H9 (cell line): ENCODE measurements around the gene COPS4. TPM values are rescaled to one million over a fixed set of nuclear protein-coding genes. Genes with fewer than 3 reads are reported as not detected.

Source experiments
- DNase-seq: peaks from one replicate; pipeline ENCODE4 v3.0.0-alpha.2; 2017
- H2AFZ ChIP-seq: one replicate; pipeline ENCODE4 v1.6.1; 2013; ENCODE audit warnings: mild to moderate bottlenecking, low read length, control low read depth, moderate library complexity
- H2AK5ac ChIP-seq: 2 replicates; pipeline ENCODE4 v1.6.1; 2013; ENCODE audit warnings: low read length, control low read depth, mixed read lengths; ENCODE audit not compliant: insufficient read length
- H2BK120ac ChIP-seq: one replicate; pipeline ENCODE4 v1.6.1; 2013; ENCODE audit warnings: low read depth, mild to moderate bottlenecking, low read length, control low read depth, inconsistent platforms; ENCODE audit not compliant: poor library complexity, severe bottlenecking
- H2BK12ac ChIP-seq: 2 replicates; pipeline ENCODE4 v1.6.1; 2013; ENCODE audit warnings: low read length, control low read depth, mixed read lengths, low read depth; ENCODE audit not compliant: insufficient read length
- H2BK15ac ChIP-seq: 2 replicates; pipeline ENCODE4 v1.6.1; 2013; ENCODE audit warnings: low read depth, low read length, control low read depth
- H2BK20ac ChIP-seq: one replicate; pipeline ENCODE4 v1.6.1; 2013; ENCODE audit warnings: low read depth, mild to moderate bottlenecking, low read length, control low read depth, inconsistent platforms; ENCODE audit not compliant: poor library complexity, severe bottlenecking
- H2BK5ac ChIP-seq: 2 replicates; pipeline ENCODE4 v1.6.1; 2013; ENCODE audit warnings: low read length, control low read depth, mixed read lengths; ENCODE audit not compliant: insufficient read length
- H3K14ac ChIP-seq: 2 replicates; pipeline ENCODE4 v1.6.1; 2013; ENCODE audit warnings: low read length, control low read depth; ENCODE audit not compliant: insufficient read depth
- H3K18ac ChIP-seq: 2 replicates; pipeline ENCODE4 v1.6.1; 2013; ENCODE audit warnings: low read depth, mild to moderate bottlenecking, mixed read lengths, low read length, control low read depth; ENCODE audit not compliant: insufficient read length
- H3K23ac ChIP-seq: 2 replicates; pipeline ENCODE4 v1.6.1; 2013; ENCODE audit warnings: low read length, control low read depth, mixed read lengths, low read depth; ENCODE audit not compliant: insufficient read length
- H3K23me2 ChIP-seq: 2 replicates; pipeline ENCODE4 v1.6.1; 2013; ENCODE audit warnings: low read depth, mild to moderate bottlenecking, mixed read lengths, low read length, control low read depth; ENCODE audit not compliant: insufficient read length, poor library complexity, severe bottlenecking
- H3K27ac ChIP-seq: 2 replicates; pipeline ENCODE4 v1.5.1; 2013; ENCODE audit warnings: low read length, control low read depth, mixed read lengths, low read depth; ENCODE audit not compliant: insufficient read length
- H3K27me3 ChIP-seq: 2 replicates; pipeline ENCODE4 v1.6.1; 2013; ENCODE audit warnings: low read length, control low read depth, inconsistent platforms; ENCODE audit not compliant: insufficient read depth
- H3K4ac ChIP-seq: 2 replicates; pipeline ENCODE4 v1.6.1; 2013; ENCODE audit warnings: low read depth, mild to moderate bottlenecking, control low read depth, inconsistent platforms, low read length, moderate library complexity
- H3K4me1 ChIP-seq: 2 replicates; pipeline ENCODE4 v1.6.1; 2013; ENCODE audit warnings: low read length, control low read depth, inconsistent platforms; ENCODE audit not compliant: insufficient read depth
- H3K4me2 ChIP-seq: 2 replicates; pipeline ENCODE4 v1.6.1; 2013; ENCODE audit warnings: low read length, control low read depth, mixed read lengths; ENCODE audit not compliant: insufficient read length, insufficient read depth
- H3K56ac ChIP-seq: 2 replicates; pipeline ENCODE4 v1.6.1; 2013; ENCODE audit warnings: low read depth, mild to moderate bottlenecking, mixed read lengths, low read length, control low read depth; ENCODE audit not compliant: insufficient read length
- H3K79me1 ChIP-seq: 2 replicates; pipeline ENCODE4 v1.6.1; 2013; ENCODE audit warnings: low read depth, mild to moderate bottlenecking, moderate library complexity, low read length, control low read depth, inconsistent platforms; ENCODE audit not compliant: insufficient read depth, poor library complexity, severe bottlenecking
- H3K79me2 ChIP-seq: 2 replicates; pipeline ENCODE4 v1.6.1; 2013; ENCODE audit warnings: low read length, control low read depth, inconsistent platforms; ENCODE audit not compliant: insufficient read depth
- H3K9ac ChIP-seq: 2 replicates; pipeline ENCODE4 v1.6.1; 2013; ENCODE audit warnings: low read length, control low read depth, mixed read lengths; ENCODE audit not compliant: insufficient read length; ENCODE audit errors: extremely low read depth
- H3K9me3 ChIP-seq: one replicate; pipeline ENCODE4 v1.6.1; 2013; ENCODE audit warnings: low read depth, low read length, inconsistent platforms; ENCODE audit not compliant: control insufficient read depth
- H3T11ph ChIP-seq: one replicate; pipeline ENCODE4 v1.6.1; 2013; ENCODE audit warnings: mild to moderate bottlenecking, low read length, control low read depth, inconsistent platforms
- H4K20me1 ChIP-seq: one replicate; pipeline ENCODE4 v1.6.1; 2013; ENCODE audit not compliant: control insufficient read depth, insufficient read length, insufficient read depth
- H4K5ac ChIP-seq: 2 replicates; pipeline ENCODE4 v1.6.1; 2013; ENCODE audit warnings: low read depth, mild to moderate bottlenecking, mixed read lengths, low read length, control low read depth; ENCODE audit not compliant: insufficient read length
- H4K8ac ChIP-seq: replicated peaks from 2 replicates; pipeline ENCODE4 v1.6.1; 2013; ENCODE audit warnings: low read length, control low read depth, mixed read lengths, low read depth; ENCODE audit not compliant: insufficient read length
- H4K91ac ChIP-seq: 2 replicates; pipeline ENCODE4 v1.6.1; 2013; ENCODE audit warnings: low read depth, mild to moderate bottlenecking, moderate library complexity, mixed read lengths, low read length, control low read depth; ENCODE audit not compliant: insufficient read length
- H3K27ac Mint-ChIP-seq, 3 experiments: 2 replicates in 2 of 3; 3 replicates in 1 of 3; pipeline ENCODE4 v1.8.0; 2020 to 2021; ENCODE audit warnings: mixed read lengths in 3 of 3, mild to moderate bottlenecking in 1 of 3, moderate library complexity in 1 of 3
- H3K27me3 Mint-ChIP-seq: 2 replicates; pipeline ENCODE4 v1.8.0; 2021; ENCODE audit warnings: low read depth, mild to moderate bottlenecking, moderate library complexity, mixed read lengths
- H3K36me3 Mint-ChIP-seq, 3 experiments: 2 replicates in 2 of 3; 3 replicates in 1 of 3; pipeline ENCODE4 v1.8.0; 2020 to 2021; ENCODE audit warnings: low read depth in 3 of 3, mixed read lengths in 3 of 3; ENCODE audit not compliant: insufficient read depth in 1 of 3
- H3K4me1 Mint-ChIP-seq, 2 experiments: 2 replicates each; pipeline ENCODE4 v1.8.0; 2020; ENCODE audit warnings: mixed read lengths in 2 of 2
- H3K4me3 Mint-ChIP-seq, 2 experiments: 2 replicates in 1 of 2; 3 replicates in 1 of 2; pipeline ENCODE4 v1.8.0; 2020 to 2021; ENCODE audit warnings: mild to moderate bottlenecking in 2 of 2, mixed read lengths in 2 of 2, moderate library complexity in 1 of 2
- H3K9me3 Mint-ChIP-seq, 2 experiments: 2 replicates in 1 of 2; 3 replicates in 1 of 2; pipeline ENCODE4 v1.8.0; 2020; ENCODE audit warnings: mild to moderate bottlenecking in 2 of 2, mixed read lengths in 2 of 2, moderate library complexity in 1 of 2
- CTCF ChIP-seq: fragments of 200-600 bp; sonication (generic); conservative IDR thresholded peaks from 3 replicates; pipeline ENCODE4 v1.8.0; 2021; ENCODE audit warnings: antibody characterized with exemption, mild to moderate bottlenecking
- WGBS: extraction: QIAGEN DNeasy Blood & Tissue Kit; methylation state at CpG from one replicate; pipeline ENCODE4 v1.1.7; 2013; ENCODE audit warnings: missing lambda C conversion rate, low lambda C conversion rate, mixed read lengths; ENCODE audit not compliant: insufficient read length; ENCODE audit errors: extremely low coverage; 5-methylcytosine and 5-hydroxymethylcytosine counted together
- total RNA-seq: library from RNA; stranded (reverse); gene quantifications from 2 replicates; pipeline ENCODE4 v1.2.1, GENCODE V29; 2021

Gene COPS4
- total RNA-seq, 1 experiment from 2014 or later, result 39.9 TPM

DNA sequence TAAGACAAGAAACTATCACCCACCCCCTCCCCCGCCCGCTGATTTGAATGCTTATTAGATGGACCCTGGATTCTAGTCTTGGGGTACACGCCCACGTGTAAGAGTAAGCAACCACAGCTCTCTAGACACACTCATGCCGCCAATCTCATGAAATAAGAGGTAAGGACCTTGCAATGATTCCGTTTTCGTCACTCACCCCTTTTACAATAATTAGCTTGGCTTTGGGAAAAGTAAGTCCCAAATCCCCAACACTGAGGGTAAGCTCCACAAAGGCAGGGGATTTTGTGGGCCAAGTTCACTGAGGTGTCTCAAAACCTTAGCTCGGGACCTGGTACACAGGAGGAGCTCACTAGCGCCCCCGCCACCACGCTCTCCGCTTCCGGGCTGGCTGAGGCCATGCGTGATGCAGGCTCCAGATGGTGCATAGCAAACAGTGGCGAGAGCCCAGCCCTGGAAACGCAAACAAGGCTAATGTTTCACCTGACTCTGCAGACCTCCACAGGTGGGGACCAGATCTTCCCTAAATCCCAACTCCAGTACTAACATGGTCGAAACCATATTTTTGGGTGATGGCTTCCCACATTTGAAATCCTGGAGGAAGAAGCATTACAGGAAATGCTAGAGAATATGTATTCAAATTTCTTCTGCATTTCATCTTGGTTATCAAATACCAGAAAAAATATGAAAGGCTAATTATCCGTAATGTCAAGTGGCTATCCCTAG is 75.4 kb downstream of the COPS4 start:
- Histone ChIP-seq H4K5ac (no peak overlapping the region), H3K23ac (no peak overlapping the region), H3K14ac (peak overlapping the region; percentile 59; the same call in 1 of the 2 replicates), H4K20me1 (no peaks in the 10 kb centered on the region), H3K23me2 (peaks cover 5% of the 10 kb centered on the region), H3K27me3 (no peaks in the 10 kb centered on the region), H2BK120ac (no peak overlapping the region), H2BK12ac (no peak overlapping the region), H3K56ac (no peak overlapping the region), H3K4me1 (no peaks in the 10 kb centered on the region), H3K18ac (peak overlapping the region; percentile 13), H3K27ac (no peak overlapping the region), H2BK20ac (no peak overlapping the region), H4K91ac (no peak overlapping the region), H3K9me3 (no peaks in the 10 kb centered on the region), H2AFZ (peak overlapping the region; percentile 84), H2AK5ac (no peak overlapping the region), H3K79me2 (no peaks in the 10 kb centered on the region), H3K4me2 (peak overlapping the region; percentile 76), H3K4ac (no peak overlapping the region), H3K9ac (peak overlapping the region; percentile 25), H3T11ph (no peak overlapping the region), H4K8ac (no peak overlapping the region), H2BK5ac (no peak overlapping the region), H2BK15ac (no peak overlapping the region), H3K79me1 (no peaks in the 10 kb centered on the region)
- TF ChIP-seq CTCF, result peak; percentile 76
- no peaks in the 10 kb centered on the region; a peak in 1 of 5 replicates for H3K9me3 Mint-ChIP-seq
- peaks cover 18% of the 10 kb centered on the region for H3K27me3 Mint-ChIP-seq
- H3K4me3 Mint-ChIP-seq, result peak overlapping the region; percentile 66 to 84
- H3K27ac Mint-ChIP-seq, result peak overlapping the region in 2 of 3 experiments; percentile 15 to 83; a peak in 2 of 7 replicates
- H3K36me3 Mint-ChIP-seq, result no peaks in the 10 kb centered on the region
- peak; percentile 94 for DNase-seq
- no CpG with 5 or more reads among the region's 18 CpGs for WGBS
- H3K4me1 Mint-ChIP-seq, result peaks cover 29 to 30% of the 10 kb centered on the region in 2 experiments
